HG03108 (cell line): ENCODE data around the gene SCPEP1.
A peak's percentile ranks its signal among the peaks of the same experiment; 100 is the strongest.
"Not testable (repeated sequence)": the region's sequence is repeated elsewhere in the genome, so short reads cannot be mapped to it uniquely, and the experiment has no call there.

Experiments
- ATAC-seq: cut with Tn5 transposase; IDR thresholded peaks from one replicate; pipeline ENCODE4 v1.9.1; 2021; ENCODE audit warnings: moderate library complexity; ENCODE audit not compliant: unreplicated experiment

Gene SCPEP1

DNA sequence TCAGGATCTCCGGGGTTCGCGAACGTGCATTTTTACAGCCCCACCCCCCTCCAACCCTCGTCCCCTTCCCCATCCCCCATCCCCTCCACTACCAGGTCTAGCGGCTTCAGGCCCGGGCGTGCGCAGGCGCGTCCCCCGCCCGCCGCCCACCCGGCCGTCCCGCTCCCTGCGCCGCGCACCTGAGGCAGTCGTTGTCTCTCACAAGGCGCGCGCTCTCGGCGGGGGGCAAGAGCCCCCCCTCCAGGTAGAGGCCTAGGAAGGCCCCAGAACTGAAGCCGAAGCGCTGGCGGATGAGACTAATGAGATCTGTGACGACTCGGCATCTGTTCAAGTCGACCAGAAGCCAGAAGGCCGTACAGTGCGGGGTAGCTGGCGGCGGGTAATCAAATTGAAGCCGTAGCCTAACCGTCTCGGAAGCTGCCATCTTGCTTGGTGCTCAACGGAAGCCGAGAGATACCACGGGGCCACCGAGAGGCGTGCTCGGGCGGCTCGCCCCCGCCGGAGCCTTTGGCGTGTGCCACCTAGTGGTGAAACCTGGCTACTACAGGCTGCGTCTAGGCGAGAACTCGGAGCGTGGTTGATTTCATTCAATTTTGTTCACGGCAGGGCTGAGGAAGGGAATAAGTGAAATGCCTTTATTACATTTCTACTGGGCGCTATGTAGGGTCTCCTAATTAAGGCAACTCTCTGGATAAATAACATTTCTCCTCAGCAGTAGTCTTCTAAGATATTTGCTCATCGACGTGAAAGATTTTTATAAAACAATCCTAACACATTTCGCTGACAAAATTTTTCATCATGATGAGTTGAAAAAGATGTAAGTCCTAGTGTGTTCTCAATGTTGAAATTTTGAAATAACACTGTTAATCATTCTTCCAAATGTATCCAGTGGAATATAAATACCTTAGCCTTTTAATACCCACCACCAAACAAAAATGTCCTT lies 17.1 kb upstream of the SCPEP1 start, which contains the start of gene COIL:
Gene COIL (minus strand): TSS at position 455 of the 943 bp plus-strand sequence. CDS start 31 bp downstream, at position 424.
- ATAC-seq: peak; percentile 90

DNA sequence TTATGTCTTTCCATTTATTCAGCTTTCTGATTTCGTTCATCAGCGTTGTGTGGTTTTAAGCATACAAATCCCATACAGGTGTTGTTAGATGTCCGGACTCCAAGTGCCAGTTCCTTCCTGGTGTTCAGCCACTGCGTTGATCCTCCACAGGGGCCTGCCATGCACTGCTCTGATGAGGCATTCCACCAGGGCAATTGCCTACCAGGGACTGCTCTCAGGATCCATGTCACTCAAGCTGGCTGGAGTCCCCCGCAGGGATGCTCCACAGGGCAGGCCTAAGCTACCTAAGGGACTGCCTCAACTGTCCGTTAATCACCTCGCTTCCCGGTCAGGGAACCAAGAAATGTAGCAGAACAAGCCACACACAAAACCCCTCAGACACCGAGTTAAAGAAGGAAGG lies 12.7 kb upstream of the SCPEP1 start:
- not testable (repeated sequence) for ATAC-seq

DNA sequence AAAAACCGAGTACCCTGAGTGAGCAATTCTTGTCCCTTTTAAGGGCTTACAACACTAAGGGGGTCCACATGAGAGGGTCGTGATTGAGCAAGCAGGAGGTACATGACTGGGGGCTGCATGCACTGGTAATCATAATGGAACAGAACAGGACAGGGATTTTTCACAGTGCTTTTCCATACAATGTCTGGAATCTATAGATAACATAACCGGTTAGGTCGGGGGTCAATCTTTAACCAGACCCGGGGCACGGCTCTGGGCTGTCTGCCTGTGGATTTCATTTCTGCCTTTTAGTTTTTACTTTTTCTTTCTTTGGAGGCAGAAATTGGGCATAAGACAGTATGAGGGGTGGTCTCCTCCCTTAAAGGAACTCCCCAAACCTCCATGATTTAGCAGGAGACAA lies 12.2 kb upstream of the SCPEP1 start:
- not testable (repeated sequence) for ATAC-seq

DNA sequence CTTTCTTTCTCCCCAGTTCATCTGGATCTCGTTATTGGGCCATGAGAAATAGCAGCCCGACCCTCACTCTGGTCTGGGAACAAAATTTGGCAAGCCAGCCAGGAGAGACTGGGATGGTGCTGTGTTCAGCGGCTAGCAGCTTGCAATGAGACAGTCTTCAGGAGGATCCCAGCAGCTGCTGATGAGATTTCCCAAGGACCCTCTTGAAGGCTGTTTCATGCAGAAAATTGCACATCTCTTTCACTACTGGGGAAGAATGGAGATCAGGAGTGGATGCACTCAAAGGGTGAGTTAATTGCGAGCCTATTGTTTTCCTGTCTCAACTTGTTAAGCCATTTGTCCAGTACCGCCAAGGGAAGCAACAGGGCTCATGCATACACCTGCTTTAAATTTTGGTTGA lies 11.6 kb upstream of the SCPEP1 start:
- no peak for ATAC-seq

DNA sequence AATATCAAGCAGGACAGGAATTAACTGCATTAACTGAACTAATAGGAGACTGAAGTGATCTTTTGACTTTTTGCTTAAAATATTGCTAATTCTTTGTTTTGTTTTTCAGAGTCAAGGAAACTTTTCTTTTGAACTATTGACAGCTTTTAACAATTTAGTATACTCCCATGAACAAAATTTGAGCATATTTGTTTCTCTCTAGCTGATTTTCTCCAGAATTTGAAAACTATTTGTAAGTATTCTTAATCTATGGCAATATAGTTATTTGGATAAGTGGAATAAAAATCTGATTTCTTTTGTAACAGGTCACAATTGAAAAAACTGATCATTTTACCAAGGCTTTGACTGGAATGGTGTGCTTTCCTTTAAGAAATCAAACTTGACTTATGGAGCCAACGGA lies 7.0 kb upstream of the SCPEP1 start:
- no peak for ATAC-seq

DNA sequence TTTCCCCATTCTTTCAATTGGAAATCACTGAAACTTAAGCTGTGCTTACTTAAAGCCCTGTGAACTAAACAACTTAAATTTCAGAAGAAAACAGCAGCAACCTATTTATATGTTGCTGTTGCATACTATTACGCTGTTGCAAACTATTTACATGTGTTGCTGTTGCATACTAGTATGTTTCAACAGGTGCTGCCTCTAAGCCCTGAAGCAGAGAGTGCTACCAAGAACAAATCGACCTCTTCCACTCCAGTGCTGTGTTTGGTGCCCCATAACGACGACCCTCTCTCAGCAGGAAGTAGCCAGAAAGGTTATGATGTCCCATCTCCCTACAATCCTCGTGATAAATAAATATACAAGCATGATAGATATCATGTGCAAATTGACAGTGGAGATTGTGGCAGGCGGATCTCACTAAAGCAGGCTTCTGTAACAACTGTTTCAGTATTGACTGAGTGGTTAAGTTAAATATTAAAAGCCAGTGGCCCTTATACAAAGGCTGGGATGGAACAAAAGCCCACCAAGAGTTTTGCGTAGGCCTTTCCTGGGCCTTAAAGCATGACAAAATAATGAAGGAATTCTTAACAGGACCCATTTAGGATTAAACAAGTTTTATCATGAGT lies 5.7 kb upstream of the SCPEP1 start:
- ATAC-seq: no peak

DNA sequence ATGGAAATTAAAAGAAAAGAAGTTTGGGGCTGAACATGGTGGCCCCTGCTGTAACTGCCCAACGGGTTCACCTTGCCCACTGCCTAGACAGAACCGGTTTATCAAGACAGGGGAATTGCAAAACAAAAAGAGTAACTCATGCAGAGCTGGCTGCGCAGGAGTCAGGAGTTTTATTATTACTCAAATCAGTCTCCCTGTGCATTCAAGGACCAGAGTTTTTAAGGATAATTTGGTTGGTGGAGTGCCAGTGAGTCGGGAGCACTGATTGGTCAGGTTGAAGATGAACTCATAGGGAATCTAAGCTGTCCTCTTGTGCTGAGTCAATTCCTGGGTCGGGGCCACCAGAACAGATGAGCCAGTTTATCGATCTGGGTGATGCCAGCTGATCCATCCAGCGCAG lies 4.4 kb upstream of the SCPEP1 start:
- no peak for ATAC-seq

DNA sequence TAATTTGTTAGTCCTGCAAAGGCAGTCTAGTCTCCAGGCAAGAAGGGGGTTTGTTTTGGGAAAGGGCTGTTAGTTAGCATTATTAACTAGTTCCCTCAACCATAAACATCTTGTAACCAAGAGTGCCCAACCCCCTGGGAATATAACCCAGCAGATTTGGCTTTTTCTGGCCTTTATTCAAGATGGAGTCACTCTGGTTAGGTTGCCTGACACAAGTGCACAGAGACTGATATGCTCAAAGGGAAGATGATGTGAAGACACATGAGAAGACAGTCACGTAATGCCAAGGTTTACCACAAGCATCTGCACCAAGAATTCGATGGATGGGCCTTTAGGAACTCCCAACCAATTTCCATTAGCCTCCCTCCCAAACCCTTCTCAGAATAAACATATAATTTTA lies 3.9 kb upstream of the SCPEP1 start:
- ATAC-seq: no peak

DNA sequence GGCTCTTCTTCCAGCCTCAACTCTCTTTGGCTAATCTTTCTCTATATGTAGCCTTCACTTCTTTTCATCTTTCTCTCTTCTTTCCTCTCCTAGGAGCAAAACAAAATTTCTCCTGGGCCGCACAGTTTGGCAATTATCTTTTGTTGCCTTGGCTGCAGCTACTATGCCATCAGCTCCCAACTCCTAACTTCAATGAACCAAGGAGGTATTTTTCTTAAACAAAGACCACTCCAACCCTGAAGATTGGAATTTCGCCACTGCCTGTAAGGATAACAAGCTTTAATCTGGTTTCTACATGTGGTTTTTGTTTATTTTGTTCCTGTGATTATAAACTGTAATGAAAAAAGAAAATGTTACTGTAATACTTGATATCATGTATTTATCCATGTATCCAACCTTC lies 2.3 kb upstream of the SCPEP1 start:
- no peak for ATAC-seq

DNA sequence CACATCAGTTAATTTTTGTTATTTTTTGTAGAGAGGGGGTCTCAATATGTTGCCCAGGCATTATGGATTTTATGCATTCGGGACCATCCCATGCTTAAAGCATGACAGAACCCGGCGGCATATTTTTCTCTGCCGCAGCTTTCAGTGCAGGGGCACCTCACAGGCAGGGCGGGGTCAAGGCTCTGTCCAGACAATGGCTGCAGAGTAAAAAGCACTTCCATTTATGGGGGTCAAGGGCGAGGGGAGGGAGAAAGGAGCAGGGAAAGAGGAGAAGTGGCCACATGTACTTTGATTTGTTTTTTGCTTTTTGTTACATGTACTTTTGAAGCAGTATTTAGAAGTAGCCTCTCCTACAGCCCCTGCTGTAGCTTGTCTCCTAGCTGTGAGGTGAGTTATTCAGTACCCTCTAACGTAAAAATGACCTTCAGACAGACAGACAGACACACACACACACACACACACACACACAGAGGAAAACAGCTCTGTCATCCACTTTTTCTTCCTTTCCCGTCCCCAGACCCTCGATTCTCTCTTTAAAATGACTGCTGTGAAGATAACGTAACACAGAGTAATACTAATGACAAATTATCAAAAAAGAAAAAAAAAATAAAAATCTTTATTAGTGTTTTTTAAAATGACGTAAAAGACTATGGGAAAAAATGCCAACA lies 856 bp upstream of the SCPEP1 start:
- no peak for ATAC-seq

DNA sequence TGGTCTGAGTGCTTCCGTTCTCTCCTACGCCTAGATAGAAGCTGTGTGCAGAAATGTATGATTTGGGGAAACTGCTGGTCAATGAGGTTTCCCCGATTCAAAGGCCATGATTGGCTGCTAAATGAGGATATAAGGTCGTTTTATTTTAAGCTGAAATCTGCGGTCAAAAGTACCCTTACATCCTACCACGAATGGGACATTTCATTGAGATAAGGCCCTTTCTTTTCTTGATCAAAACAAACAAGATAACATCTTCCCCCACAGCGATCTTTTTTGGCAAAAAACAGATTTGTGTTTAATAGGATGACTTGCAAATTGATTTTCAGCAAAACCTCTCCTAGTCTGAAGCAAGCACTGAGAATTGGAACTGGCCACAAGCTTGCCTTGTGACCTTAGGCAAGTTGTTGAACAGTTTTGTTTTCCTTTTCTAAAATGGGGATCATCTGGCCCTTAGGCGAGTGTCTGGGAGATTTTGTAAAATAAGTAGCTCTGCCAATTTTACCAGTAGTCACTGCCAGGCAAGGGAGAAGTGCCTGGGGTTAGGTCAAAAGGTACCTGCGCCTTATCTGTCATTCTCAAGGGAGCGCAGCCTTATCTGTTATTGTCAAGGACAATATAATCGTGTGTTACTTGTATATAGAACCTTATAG lies 635 bp downstream of the SCPEP1 start:
- ATAC-seq: no peak

DNA sequence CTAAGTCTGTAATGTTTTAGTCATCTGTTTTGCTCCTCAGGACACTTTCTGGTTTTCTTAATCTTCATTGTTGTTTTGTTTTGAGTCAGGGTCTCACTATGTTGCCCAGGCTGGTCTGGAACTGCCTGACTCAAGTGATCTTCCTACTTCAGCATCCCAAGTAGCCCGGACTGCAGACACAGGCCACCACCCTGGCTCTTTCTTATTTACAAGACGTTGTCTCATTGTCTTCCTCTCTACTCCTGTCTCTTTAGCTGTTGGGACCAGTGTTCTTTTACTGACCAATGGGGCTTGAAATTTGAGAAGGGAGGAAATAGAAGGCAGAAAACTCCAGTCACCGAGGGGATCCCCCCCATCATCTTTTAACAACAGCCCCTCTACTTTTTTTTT lies 1.2 kb downstream of the SCPEP1 start:
- no peak for ATAC-seq

DNA sequence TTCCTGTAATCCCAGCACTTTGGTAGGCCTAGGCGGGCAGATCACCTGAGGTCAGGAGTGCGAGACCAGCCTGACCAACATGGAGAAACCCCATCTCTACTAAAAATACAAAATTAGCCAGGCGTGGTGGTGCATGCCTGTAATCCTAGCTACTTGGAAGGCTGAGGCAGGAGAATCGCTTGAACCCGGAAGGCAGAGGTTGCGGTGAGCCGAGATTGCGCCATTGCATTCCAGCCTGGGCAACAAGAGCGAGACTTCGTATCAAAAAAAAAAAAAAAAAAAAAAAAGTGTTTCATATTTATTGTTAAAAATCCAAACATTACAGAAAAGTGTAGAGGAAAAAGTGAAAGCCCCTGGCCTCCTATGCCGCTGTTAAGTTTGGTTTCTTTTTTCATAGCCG lies 2.6 kb downstream of the SCPEP1 start:
- ATAC-seq: not testable (repeated sequence)

DNA sequence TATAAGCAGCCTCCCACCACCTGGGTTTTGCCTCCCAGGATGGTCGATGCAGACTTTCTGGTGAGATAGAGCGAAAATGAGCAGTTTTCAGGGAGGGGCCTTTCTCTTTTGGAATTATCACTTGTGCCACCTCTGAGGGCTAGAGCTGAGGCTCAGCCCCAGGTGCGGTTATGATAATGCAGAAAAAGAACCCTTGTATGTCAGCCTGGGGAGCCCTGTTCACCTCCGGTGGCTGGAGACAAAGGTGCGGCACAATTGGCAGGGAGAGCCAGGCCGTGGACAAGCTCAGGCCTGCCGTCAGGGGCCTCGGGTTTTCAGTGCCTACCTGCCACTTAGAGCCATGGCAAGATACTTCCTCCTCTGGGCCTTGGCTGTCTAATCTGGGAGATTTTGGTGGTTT lies 4.4 kb downstream of the SCPEP1 start:
- no peak for ATAC-seq

DNA sequence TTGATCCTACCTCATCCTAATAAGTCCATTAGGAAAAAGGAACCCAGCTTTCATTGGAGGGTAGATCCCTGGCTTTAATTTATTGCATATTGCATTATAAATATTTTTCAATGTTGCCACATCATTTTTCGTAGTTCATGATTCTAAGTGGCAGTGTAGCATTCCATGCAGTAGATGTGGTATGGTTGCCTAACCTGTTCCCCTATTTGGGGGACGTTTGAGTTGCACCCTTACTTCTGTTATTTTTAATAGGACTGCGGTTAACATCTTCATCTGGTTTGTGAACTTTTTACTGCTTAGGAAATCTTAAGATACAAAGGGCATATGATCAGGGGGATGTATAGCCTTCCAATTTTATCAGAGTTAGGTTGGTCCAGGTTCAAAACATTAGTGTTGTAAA lies 5.4 kb downstream of the SCPEP1 start:
- ATAC-seq: no peak

DNA sequence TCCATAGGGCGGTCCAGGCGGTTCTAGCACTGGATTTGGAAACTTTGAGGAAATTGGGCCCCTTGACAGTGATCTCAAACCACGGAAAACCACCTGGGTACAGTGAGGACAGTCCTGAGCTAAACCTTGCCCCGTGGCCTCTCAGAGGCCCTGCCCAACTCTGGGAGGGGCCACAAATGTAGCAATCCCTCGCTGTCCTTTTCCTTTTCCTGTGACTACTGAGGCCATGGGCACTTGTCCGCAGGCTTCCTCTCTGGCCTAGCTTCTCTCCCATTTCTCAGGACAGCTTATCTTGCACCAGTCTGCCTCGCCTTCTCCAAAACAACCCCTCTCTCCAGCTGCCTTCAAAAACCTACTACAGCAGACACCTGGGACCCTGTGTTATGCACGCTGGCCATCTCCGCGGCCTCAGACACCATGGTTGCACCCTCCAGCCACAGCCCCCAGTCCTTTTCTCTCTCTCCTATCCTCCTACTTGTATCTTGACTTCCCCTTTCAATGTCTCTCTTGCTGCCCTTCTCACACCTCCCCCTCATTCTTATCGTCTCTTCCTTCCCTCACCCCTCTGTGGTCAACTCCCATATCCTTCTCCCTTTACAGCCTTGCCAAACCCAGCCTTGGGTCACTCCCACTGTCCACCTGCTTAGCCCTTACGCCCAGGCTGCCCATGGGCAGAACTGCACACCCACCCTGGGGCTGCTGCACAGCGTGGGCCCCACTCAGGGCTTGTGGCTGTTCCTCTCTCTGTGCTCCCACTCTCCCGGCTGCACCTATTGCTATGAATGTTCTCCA lies 7.6 kb downstream of the SCPEP1 start:
- no peak for ATAC-seq

DNA sequence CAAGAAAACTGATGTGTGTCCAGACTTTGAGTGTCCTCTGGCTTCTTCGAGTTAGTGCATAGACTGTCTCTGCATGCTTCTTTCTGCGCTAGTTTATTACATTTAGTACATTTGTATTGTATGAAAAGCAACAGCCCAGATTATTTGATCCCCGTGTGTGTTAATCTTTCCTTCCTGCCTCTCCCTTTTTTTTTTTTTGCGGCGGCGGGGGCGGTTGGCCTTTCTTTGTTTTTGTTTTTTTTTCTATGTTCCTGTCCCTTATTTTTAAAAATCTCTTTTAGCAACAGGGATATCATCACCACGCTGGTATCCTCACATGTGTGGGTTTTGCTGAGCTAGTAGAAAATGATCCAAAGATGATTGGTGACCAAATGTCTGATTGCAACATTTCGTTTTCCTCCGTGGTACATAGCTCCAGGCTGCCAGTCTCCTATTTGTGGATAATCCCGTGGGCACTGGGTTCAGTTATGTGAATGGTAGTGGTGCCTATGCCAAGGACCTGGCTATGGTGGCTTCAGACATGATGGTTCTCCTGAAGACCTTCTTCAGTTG lies 9.4 kb downstream of the SCPEP1 start:
- ATAC-seq: no peak

DNA sequence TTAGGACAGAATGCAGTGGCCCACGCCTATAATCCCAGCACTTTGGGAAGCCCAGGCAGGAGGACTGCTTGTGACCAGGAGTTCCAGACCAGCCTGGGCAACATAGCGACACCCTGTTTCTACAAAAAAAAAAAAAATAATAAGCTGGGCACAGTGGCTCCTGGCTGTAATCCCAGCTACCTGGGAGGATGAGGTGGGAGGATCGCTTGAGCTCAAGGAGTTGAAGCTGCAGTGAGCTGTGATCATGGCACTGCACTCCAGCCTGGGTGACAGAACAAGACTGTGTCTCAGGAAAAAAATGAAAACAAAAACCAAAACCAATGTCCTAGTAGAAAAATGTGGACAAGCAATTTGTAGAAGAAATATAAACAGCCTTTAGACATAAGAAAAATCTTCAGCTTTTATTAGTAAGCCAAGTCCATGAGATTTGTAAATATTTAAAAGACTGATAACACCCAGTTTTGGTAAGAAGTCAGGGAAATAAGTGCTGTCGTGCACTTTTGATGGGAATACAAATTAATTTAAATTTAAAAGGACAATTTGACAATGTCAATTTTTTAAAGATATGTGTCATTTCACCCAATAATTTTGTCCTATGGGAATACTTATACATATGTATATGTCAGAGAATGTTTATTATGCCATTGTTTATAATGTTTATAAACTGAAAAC lies 11.1 kb downstream of the SCPEP1 start:
- no peak for ATAC-seq

DNA sequence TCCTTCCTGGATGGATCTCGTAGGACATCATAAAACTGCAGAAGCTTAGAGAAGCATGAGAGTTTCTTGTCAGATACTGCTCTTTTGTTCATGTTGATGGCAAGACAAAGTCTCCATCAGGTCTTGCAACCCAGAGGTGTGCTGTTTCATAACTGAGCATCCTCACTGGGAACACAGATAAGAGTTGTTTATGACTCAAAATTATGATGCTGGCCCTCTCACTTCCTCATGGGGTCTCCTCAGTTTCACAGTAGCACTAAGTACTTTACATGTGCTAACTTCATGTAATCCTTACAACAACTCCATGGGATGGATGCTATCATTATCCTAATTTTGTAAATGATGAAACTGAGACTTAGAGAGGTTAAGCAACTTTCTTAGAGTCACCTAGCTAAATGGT lies 14.4 kb downstream of the SCPEP1 start:
- no peak for ATAC-seq
